Left colon (tissue), 2 donors: ENCODE results near the gene TRMT2B. TPM values are rescaled to one million over a fixed set of nuclear protein-coding genes. Genes with fewer than 3 reads are reported as not detected.
"Not testable (repeated sequence)": the region's sequence is repeated elsewhere in the genome, so short reads cannot be mapped to it uniquely, and the experiment has no call there.

ENCODE experiments used
- ATAC-seq: fragments of 200-7000 bp; cut with Tn5 transposase; one replicate; pipeline ENCODE4 v1.9.1; 2020; ENCODE audit warnings: mild to moderate bottlenecking, moderate library complexity
- DNase-seq, 2 donors: peaks; one replicate each; pipeline ENCODE4 v3.0.0-alpha.2; 2020
- intact Hi-C, 2 donors: fragments of 100-400 bp; cut with DNase I in 1 of 2; cut with micrococcal nuclease in 1 of 2; formaldehyde crosslinking; loops; one replicate each; pipeline versions ENCODE4 v1.11.2 to v1.14.0; 2022; cut with DNase I, micrococcal nuclease
- total RNA-seq, 2 donors: library from RNA; stranded (reverse); fragmentation: NEBNext Ultra II Directional; extraction: Animal tissue kit (Norgen Biotek cat#: 25700); gene quantifications; one replicate each; pipeline ENCODE4 v1.2.1, GENCODE V29; 2021
- donor health status: DM: no; HTN: no; CAD: no.
- donor health status: DM: yes; HTN: yes; CAD: no.

Gene TRMT2B
- total RNA-seq, 2 donors from 2014 or later = 22.8 to 29.9 TPM

DNA sequence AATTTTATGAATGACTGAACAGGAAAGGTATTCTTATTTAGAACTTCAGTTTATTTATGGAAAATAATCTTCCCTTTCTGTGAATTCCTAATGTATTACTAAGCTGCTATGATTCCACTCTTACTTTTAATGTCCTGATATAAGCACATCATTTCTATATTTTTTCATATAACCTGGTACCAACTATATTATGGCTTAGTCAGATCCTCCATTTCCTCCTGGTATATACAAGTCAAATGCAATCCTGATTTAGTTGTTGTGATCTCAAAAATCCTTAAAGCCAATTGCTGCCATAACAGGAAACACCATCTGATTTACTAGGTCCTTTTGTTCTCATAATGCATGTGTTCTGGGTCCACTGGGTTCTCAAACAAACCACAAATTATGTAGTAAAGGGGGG is 26.8 kb downstream of the TRMT2B start:
- DNase-seq (no peak), ATAC-seq (no peak)
- intact Hi-C loops = no loop called here

DNA sequence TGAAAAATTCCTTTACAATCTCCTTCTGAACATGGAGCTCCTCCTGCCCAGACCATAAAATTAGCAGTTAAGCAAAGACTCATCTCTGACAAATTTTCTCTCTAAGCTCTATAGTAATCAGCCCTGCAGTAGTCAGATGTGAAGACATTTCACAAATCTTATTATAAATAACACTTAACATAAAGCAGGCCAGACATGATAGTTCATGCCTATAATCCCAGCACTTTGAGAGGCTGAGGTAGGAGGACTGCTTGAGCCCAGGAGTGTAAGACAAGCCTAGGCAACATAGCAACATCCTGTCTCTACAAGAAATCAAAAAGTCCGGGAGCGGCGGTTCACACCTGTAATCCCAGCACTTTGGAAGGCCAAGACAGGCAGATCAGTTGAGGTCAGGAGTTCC is 29.9 kb downstream of the TRMT2B start:
- intact Hi-C loops = no loop called here
- ATAC-seq = no peak
- no peak for DNase-seq

DNA sequence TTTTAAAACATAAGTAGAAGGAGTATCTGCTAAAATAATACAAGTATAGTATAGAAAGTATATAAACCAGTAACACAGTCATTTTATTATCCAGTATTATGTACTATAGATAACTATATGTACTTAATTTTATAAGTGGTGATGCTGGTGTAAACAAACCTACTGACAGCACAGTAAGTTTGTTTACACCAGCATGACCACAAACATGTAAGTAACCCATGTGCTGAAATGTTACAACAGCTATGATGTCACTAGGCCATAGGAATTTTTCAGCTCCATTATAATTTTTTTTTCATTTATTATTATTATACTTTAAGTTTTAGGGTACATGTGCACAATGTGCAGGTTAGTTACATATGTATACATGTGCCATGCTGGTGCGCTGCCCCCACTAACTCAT is 39.9 kb downstream of the TRMT2B start:
- ATAC-seq, intact Hi-C loops, DNase-seq: not testable (repeated sequence)

DNA sequence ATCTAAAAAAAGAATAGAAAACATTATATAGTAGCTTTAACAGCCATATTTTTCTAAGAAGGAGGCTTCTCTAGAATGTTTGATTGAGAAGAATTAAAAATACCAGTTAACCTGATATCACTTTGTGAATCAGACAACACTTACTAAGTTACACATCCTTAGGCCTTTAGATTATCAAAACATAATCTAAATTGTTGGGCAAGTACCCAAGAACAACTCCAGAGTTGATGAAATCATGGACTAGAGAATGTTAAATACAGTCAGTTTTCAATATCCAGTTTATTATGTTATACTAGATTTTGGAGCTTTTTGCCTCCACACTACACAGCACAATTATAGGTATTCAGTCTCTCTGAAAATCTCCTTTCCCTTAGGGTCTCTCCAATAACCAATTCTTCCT is 42.8 kb downstream of the TRMT2B start:
- intact Hi-C loops = no loop called here
- ATAC-seq = no peak
- DNase-seq = no peak

DNA sequence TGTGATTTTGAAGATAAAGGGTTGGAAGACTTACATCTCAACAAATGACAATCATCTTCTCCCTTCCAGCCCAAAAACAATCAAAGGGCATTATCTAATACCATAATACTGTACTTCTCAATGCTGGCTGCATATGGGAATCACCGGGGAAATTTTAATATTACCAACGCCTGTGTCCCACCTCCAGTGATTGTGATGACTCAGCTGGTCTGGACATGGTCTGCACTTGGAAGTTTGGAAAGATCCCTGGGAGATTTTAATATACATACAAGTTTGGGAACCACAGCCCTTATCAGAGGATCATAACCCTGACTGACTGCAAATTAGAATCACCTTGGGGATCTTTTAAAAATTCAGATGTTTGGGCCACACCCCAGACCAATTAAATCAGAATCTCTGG is 52.5 kb downstream of the TRMT2B start:
- intact Hi-C loops = no loop called here
- no peak for DNase-seq
- ATAC-seq = no peak

DNA sequence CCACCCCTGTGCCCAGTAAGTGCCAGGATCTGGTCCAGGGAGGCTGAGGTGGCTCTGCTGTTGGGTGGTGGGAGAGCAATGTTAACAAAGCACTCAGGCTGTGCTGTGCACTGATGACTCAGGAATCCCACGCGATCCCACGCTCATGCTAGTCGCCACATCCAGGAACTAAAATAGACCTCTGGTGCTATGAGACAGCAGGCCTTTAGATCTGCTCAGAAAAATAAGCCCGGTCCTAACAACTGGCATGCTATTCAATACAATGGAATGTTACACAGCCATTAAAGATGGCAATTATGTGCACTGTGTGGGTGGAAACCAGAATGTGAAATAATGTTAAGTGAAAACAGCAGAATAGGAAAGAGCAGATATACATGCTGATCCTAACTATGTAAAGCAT is 56.4 kb downstream of the TRMT2B start:
- ATAC-seq = peak; percentile 43
- intact Hi-C loops = no loop called here
- no peak for DNase-seq

DNA sequence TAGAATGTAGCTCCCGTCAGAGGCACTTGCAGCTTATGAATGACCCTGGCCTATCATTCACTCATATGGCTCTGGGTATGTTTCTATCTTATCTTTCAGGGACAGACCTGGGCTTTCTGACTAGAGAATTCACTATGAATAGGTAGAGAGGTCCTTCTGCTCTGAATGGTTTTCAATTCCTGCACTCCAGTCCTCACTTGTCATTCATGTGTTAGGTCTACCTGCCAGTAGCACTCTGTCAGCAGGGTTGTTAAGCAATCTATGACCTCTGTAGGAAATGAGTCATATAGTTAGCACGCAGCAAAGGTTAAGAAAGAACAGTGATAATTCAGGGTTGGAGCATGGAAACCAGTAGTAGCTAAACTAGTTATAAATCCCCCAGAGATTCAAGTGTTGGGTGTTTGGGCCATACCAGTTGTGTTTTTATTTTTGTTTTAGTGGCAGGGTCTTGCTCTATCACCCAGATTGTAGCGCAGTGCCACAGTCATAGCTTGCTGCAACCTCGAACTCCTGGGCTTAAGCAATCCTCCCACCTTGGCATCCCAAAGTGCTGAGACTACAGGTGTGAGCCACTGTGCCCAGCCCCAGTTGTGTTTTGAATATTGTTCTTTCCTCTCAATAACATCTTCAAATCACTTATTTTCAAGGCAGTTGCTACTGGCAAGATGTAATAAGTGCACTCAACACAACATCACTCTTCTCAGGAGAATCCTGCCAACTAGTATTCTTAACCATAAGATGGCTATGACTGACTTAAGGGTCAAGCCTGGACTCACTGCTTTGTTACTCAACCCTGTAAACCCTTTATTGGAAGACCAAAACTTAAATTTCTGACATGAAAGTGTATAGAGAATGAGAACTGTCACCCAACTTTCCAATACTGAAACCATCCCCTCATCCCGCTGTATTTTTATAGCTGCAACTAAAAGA is 57.3 kb downstream of the TRMT2B start:
- intact Hi-C loops = no loop called here
- no peak for DNase-seq
- ATAC-seq = peak; percentile 97

DNA sequence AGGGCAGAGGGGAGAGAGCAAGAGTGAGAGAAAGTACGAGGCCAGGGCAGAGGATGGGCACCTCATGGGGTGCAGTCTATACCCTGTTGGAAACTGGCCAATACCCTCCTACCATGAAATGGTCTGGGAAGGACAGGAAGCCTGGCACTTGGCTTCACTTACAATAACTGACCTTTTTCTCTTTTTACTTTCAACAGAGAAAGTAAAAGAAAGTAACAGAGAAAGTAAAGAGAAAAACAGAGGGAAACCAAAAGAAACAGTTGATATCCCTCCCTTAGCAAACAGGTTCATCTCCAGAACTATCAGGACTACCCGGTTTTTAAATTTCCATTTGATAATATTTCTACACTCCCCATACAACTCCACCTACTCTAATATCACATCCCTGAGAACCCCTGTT is 61.8 kb downstream of the TRMT2B start:
- DNase-seq (no peak), ATAC-seq (no peak)
- intact Hi-C loops = no loop called here

DNA sequence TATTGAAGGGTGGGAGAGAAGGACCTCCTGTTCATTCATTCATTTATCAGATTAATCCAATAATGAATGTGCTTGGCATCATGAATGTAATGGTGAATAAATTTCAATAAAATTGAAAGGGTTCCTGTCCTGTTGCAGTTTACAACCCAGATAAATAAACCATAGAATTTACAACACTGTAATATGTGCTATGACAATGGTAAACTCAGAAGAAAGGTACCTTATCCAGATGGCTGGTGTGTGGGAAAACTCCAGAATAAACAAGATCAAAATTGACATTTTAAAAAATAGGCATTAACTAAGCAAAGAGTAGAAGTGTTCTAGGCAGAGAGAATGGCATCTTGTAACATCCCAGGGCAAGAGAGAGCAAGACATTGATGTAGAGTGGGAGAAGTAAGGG is 67.1 kb downstream of the TRMT2B start:
- ATAC-seq (peak; percentile 75), DNase-seq (no peak)
- intact Hi-C loops = no loop called here

DNA sequence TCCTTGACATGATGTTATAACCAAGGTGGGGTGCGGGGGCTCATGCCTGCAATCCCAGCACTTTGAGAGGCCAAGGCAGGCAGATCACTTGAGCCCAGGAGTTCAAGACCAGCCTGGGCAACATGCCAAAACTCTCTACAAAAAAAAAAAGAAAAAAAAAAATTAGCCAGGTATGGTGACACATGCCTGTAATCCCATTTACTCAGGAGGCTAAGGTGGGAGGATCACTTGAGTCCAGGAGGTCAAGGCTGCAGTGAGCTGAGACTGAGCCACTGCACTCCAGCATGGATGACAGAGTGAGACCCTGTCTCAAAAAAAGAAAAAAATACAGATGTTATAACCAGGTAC is 70.4 kb downstream of the TRMT2B start:
- DNase-seq, ATAC-seq, intact Hi-C loops: not testable (repeated sequence)

DNA sequence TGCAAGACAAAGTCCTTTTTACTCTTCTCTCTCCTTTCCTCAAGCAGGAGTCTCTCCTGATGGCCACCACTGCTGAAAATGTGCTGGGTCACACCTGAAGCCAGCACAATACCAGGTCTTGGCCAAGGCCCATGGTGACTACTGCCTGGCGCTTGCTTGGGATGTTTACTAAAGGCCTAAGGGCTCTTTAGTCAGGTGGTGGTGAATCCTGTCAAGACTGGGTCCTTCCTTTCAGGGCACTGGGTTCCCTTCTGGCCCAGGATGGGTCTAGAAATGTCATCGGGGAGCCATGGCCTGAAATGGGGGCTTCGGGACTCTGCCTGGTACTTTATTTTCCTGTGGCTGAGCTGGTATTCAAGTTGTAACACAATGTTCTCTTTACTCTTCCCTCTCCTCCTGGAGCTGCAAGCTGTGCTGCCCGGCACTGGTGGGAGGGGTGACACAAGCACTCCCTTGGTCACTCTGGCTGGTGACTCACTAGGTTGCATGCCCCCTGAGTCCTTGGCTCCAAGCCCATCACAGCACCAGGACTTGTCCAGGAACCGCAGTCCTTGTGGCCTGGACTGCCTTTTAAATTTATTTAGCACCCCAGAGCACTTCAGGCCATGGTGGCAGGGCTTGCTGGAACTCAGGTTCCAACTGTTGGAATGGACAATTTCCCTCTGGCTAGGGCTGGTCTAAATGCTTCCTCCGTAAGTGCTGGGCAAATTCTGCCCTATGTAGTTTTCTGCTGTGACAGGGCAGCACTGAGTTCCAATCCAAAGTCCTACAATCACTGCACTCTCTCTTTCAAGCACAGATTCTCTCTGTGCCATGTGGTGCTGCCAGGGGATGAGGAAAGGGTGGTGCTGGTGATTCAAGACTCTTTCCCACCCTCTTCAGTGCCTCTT is 71.1 kb downstream of the TRMT2B start:
- ATAC-seq (no peak), DNase-seq (no peak)
- intact Hi-C loops = no loop called here

DNA sequence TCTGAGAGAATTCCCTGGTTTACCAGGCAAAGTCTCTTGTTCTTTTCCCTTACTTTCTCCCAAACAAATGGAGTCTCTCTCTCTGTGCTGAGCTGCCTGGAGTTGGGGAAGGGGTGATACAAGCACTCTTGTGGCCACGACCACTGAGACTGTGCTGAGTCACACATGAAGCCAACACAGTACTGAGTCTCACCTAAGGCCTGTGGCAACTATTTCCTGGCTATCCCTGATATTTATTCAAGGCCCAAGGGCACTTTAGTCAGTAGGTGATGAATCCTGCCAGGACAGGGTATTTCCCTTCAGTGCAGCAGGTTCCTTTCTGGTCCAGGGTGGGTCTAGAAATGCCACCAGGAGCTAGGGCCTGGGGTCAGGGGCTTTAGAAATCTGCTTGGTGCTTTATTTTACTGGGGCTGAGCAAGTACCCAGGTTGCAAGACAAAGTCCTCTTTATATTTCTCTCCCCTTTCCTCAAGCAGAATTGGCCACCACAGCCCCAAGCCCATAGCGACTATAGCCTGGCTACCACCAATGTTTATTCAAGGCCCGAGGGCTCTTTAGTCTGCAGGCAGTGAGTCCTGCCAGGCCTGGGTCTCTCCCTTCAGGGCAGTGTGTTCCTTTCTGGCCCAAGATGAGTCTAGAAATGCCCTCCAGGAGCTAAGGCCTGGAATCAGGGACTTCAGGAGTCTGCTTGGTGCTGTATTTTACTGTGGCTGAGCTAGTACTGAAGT is 71.9 kb downstream of the TRMT2B start:
- DNase-seq (no peak), ATAC-seq (no peak)
- intact Hi-C loops = no loop called here

DNA sequence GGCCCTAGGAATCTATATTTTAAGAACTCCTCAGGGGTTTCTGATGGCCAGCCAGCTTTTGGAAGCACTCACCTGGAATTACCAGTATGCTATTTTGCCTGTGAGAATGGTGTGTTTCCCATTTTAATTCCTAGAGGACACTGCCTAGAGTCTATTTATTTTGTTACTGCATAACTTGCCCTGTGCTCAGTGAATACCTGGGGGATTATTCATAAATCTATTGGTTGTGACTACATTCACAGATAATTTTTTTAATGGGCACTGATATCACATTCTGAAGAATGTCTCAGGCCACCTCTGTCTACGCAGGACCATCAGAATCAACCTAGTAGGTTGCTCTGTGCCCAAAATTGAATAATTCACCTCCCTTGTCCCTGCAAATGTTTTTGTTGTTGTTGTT is 75.7 kb downstream of the TRMT2B start:
- no peak for ATAC-seq

DNA sequence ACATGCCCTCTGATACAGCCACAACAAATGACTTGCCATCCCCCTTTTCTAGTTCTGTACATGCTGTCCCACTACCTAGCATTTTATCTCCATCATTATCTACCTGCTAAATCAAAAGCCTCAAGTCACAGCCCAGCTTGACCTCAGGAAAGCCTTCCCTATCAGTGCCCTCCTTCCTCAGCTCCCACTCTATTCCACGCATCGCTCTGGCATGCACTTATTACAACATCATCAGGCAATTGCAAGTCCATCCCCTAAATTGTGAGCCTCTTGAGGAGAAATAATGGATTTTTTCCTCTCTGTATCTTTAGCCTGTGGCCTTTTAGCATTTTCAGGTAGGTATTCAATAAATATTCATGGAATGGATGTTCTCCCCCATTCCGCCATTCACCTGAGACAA is 76.7 kb downstream of the TRMT2B start:
- ATAC-seq = no peak
- intact Hi-C loops = no loop called here
- DNase-seq = no peak

More for the DNA sequence above, 75.7 kb downstream of the TRMT2B start:
- no peak for DNase-seq
- intact Hi-C loops = no loop called here

DNA sequence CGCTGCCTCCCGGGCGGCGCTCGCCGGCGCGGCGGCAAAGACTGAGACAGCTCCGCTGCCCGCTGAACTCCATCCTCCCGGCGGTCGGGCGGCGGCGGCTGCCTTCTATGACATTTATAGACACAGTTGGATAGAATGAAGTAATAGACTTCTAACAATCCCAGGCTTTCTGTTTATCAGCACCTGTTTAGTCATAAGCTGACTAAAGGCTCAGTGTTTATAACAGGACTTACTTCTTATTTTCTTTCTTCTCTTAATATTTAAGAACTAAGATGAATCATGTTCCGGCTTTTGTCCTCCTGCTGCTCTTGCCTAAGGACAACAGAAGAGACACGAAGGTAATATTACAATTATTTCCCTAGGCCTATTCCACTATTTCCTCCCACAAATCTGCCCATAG is 78.5 kb downstream of the TRMT2B start:
- DNase-seq (no peak), ATAC-seq (no peak)
- intact Hi-C loops = no loop called here

DNA sequence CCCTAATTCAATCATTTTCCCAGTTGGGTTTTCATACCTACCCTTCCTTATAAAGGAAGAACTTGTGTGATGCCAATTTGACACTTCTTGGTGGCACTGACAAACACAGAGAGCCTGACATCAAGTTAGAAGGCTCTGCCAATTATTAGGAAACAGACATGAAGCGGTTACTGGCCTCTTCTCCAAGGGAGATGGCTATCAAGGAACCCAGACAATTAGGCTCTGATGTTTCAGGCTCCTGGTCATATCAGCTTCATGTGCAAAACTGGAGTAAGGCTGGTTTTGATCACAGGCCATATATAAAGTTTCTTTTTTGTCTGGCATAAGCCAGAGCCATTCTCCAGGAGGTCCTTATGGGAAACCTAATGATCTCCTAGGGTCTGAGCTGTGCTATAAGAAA is 82.0 kb downstream of the TRMT2B start:
- ATAC-seq (no peak), DNase-seq (no peak)
- intact Hi-C loops = no loop called here

DNA sequence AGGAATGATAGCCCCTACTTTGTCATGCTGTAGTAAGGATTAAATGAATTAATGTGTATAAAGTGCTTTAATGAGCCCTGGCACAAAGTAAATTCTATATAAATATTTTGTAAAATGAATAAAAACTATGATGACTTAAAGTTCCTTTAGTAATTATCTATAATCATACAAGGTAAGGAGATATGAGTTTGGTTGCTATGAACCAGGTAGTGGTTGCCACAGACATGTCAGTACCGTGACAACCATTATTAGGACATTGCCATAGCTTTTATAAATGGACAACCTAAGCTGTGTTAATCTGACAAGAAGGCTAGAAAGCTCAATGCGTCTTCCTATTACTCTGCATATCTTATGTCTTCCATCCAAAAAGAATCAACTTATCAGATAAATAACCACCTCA is 82.5 kb downstream of the TRMT2B start, which contains the start of gene ARL13A:
Gene ARL13A, plus strand, starts transcription at position 301 of the 400 bp plus-strand sequence. CDS start 3,982 bp downstream, outside the sequence.
- intact Hi-C loops = no loop called here
- DNase-seq (no peak), ATAC-seq (no peak)

DNA sequence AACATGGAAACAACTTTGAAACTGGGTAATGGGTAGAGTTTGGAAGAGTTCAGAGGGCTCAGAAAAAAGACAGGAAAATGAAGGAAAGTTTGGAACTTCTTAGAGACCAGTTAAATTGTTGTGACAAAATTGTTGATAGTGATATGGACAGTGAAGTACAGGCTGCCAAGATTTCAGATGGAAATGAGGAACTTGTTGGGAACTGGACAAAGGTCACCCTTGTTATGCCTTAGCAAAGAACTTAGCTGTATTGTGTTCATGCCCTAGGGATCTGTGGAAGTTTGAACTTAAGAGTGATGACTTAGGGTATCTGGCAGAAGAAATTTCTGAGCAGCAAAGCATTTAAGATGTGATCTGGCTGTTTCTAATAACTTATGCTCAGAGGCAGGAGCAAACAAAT is 87.5 kb downstream of the TRMT2B start:
- peak; percentile 77 for ATAC-seq
- DNase-seq = no peak

DNA sequence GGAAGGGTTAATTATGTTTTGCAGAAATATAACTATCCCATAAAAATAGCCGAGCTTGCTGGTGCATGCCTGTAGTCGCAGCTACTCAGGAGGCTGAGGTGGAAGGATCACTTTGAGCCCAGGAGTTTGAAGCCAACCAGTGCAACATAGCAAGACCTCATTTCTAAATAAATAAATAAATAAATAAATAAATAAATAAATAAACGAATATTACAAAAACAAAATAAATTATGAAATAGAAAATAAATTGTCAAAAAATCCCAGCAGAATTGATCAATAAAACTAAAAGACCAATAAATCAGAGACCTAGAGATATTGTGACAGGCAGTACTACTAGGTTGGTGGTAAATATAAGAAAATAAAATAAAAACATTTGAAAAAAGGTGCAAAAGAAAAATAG is 89.1 kb downstream of the TRMT2B start:
- no peak for ATAC-seq
- intact Hi-C loops = no loop called here
- DNase-seq = no peak

More for the DNA sequence above, 87.5 kb downstream of the TRMT2B start:
- intact Hi-C loops = no loop called here
